ENCODE data around the gene SPANXN4. TPM values are rescaled to one million over a fixed set of nuclear protein-coding genes. Genes with fewer than 3 reads are reported as not detected.

The SPANXN4 gene, protein sequence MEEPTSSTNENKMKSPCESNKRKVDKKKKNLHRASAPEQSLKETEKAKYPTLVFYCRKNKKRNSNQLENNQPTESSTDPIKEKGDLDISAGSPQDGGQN
- polyA plus RNA-seq (2013, experiment 1 of 2) = not detected
- not detected for polyA plus RNA-seq (2013, experiment 2 of 2)

DNA sequence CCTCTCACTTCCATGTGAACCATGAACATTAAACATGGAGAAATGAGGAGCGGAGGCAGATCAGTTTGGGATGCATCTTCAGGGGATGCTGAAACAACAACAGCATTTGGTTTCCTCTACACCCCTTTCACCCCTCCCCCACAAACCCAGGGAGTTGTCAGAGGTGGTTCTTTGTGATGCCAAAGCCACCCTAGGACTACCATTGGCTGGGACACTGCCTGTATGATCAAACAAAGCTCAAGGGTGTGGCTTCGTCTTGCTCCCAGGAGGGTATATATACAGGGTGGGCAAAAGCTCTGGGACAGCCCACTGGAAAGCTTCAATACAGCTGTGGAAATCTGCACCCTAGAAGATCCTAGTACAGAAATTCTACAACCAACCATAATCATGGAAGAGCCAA is at the start of gene SPANXN4:
Gene SPANXN4, plus strand, starts transcription at position 301 of the 400 bp plus-strand sequence. Its CDS starts 87 bp downstream, at position 388.
- H3K4me1 ChIP-seq (ENCODE audit: control insufficient read depth, insufficient read depth, low read length, poor library complexity, severe bottlenecking) = no peaks in the 10 kb centered on the region
- H3K27ac ChIP-seq (ENCODE audit: low read depth, low read length, severe bottlenecking) = no peak within 1 kb of the TSS
- H3K4me3 ChIP-seq (ENCODE audit: extremely low read depth, insufficient read depth, low read length, poor library complexity, severe bottlenecking) = no peak within 1 kb of the TSS
- WGBS, 2 experiments (ENCODE audit: insufficient coverage in 2 of 2) = no CpG with 5 or more reads among the region's 2 CpGs
- H3K36me3 ChIP-seq (ENCODE audit: control insufficient read depth, insufficient read depth, low read length) = no peaks in the 10 kb centered on the region
- H3K9me3 ChIP-seq (ENCODE audit: control insufficient read depth, low read length) = no peaks in the 10 kb centered on the region

DNA sequence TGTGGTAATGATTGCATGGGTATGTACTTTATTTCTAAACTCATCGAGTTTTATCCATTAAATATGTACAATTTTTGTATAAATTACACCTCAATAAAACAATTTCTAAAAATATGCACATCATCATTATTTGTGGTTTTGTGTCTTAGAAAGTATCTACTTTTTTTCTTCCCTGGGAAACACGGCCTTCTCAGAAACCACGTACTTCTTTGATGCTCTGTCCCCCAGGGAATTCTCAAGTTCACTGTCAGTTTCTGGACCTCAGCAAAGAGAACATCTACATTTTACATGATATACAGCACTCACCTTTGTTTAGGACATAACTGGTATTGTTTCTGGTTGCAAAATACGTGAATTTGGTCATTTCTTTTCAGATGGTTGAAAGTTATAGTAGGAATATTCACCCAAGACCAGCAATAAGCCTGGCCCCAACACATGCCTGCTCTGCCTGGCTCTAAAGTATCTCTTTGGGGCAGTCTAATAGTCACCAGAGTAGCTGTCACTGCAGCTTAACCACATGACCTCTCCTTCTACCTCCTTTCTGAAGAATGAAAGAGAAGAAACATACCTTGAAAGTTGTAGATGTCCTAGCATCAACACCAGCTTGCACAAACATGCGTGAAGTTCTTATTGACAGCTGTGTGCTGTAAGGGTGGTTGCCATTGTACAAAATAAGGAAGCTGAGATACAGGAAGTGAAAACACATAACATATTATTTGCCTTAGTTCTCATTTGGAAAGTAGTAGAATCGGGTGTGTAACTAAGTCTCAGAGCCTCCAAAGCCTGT is 48.4 kb upstream of the SPANXN4 start:
- H3K36me3 ChIP-seq (ENCODE audit: control insufficient read depth, insufficient read depth, low read length) = no peaks in the 10 kb centered on the region

DNA sequence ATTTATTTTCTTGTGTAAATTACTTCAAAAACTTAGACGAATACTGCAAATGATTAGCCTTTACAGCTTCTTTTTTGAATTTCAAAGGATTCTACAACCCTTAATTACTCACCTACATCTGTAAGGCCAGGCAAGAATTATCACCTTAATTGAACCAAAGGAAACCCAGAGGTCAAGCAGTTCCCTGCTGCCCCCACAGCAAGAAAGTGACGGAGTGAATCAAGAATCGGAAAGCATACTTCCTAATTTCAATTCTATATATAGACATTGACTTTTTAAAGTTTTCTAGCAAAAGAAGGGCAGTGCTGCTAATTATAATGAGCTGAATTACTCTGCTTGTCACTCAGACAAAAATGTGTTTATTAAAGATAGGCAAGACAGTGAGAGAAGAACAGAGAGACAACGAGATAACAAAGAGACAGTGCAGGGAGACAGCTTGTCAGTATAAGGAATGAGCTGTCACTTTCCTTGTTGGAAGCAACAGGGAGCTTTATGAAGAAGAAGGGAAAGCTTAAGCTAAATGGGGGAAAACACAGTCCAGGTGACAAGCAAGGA is 47.5 kb upstream of the SPANXN4 start:
- Histone ChIP-seq H3K27ac (ENCODE audit: low read depth, low read length, severe bottlenecking) (no peak overlapping the region), H3K4me1 (ENCODE audit: control insufficient read depth, insufficient read depth, low read length, poor library complexity, severe bottlenecking) (no peaks in the 10 kb centered on the region), H3K9me3 (ENCODE audit: control insufficient read depth, low read length) (no peaks in the 10 kb centered on the region), H3K36me3 (ENCODE audit: control insufficient read depth, insufficient read depth, low read length) (no peaks in the 10 kb centered on the region), H3K4me3 (ENCODE audit: extremely low read depth, insufficient read depth, low read length, poor library complexity, severe bottlenecking) (no peak overlapping the region)
- 75 to 100% methylated on average over 1 of the region's 4 CpGs for WGBS, 2 experiments (ENCODE audit: insufficient coverage in 2 of 2)

More for the DNA sequence above, 48.4 kb upstream of the SPANXN4 start:
- 85% methylated on average over 2 of the region's 6 CpGs; no CpG with 5 or more reads in 1 of the 2 experiments for WGBS, 2 experiments (ENCODE audit: insufficient coverage in 2 of 2)
- Histone ChIP-seq H3K9me3 (ENCODE audit: control insufficient read depth, low read length) (no peaks in the 10 kb centered on the region), H3K27ac (ENCODE audit: low read depth, low read length, severe bottlenecking) (no peak overlapping the region), H3K4me1 (ENCODE audit: control insufficient read depth, insufficient read depth, low read length, poor library complexity, severe bottlenecking) (no peaks in the 10 kb centered on the region), H3K4me3 (ENCODE audit: extremely low read depth, insufficient read depth, low read length, poor library complexity, severe bottlenecking) (no peak overlapping the region)

DNA sequence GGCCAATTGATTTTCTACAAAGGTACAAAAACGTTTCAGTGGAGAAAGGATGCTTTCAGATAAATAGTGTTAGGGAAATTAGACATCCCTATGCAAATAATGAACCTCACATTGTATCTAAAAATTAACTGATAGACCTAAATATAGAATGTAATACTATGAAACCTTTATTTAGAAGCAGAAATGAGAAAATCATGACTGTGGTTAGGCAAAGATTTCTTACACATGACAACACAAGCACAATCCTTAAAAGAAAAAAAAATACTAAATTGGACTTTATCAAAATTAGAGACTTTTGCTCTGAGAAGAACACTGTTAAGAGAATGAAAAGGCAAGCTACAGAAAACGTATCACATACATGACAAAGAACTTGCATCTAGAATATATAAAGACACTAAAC is 43.0 kb upstream of the SPANXN4 start:
- no peaks in the 10 kb centered on the region for H3K9me3 ChIP-seq (ENCODE audit: control insufficient read depth, low read length)
- no CpG with 5 or more reads among the region's 2 CpGs for WGBS, 2 experiments (ENCODE audit: insufficient coverage in 2 of 2)
- no peaks in the 10 kb centered on the region for H3K36me3 ChIP-seq (ENCODE audit: control insufficient read depth, insufficient read depth, low read length)
- no peaks in the 10 kb centered on the region for H3K4me1 ChIP-seq (ENCODE audit: control insufficient read depth, insufficient read depth, low read length, poor library complexity, severe bottlenecking)
- H3K4me3 ChIP-seq (ENCODE audit: extremely low read depth, insufficient read depth, low read length, poor library complexity, severe bottlenecking) = no peak overlapping the region
- no peak overlapping the region for H3K27ac ChIP-seq (ENCODE audit: low read depth, low read length, severe bottlenecking)

DNA sequence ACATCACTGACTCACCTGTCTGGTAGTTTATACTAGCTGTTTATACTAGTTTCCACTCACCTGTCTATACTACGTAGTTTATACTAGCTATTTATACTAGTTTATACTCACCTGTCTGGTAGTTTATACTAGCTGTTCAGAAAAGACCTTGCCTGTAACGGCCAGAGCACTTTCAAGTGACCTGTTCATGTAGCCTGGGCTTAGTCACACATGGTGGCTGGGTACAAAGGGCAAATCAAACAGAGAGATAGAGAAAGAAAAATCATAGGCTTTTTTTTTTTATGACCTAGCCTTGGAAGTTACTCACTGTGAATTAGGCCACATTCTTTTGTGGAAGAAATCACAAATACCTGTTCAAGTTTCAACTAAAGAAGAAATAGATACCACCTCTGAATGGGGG is 30.7 kb upstream of the SPANXN4 start:
- Histone ChIP-seq H3K4me1 (ENCODE audit: control insufficient read depth, insufficient read depth, low read length, poor library complexity, severe bottlenecking) (no peaks in the 10 kb centered on the region), H3K36me3 (ENCODE audit: control insufficient read depth, insufficient read depth, low read length) (no peaks in the 10 kb centered on the region), H3K9me3 (ENCODE audit: control insufficient read depth, low read length) (no peaks in the 10 kb centered on the region), H3K27ac (ENCODE audit: low read depth, low read length, severe bottlenecking) (no peak overlapping the region), H3K4me3 (ENCODE audit: extremely low read depth, insufficient read depth, low read length, poor library complexity, severe bottlenecking) (no peak overlapping the region)
- WGBS, 2 experiments (ENCODE audit: insufficient coverage in 2 of 2) = no CpG with 5 or more reads among the region's 2 CpGs

DNA sequence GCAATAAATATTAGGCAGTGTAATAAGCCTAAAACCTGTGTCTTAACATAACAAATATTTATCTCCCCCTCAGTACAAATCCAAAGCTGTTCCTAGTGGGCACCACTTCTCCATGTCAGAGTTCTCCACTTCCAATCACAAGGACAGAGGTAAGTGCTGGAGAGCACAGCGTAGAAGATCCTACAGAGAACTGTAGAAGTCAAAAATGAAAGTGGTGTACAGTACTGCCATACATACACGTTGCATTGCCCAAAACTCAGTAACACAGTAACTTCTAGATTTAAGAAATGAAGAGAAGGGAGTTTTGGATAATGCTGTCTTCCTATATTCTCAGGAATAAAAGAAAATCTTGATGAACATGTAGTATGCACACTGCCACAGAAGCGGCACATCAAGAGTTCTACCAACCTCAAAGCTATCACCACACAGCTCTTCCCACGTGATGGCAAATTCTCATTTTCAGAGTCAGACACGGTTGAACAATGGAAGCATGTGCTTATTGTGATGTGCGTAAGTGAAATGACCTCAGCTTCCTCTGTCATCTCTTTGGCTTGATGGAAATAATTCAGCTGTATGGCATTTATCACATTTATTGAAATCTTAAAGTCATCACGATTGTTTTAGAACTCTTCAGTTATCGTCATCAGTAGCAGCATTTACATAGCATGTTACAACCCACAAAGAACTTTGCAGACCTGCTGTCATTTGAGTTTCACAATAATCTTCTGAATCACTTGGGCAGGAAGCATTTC is 27.1 kb upstream of the SPANXN4 start:
- WGBS, 2 experiments (ENCODE audit: insufficient coverage in 2 of 2) = 100% methylated on average over 1 of the region's 8 CpGs; no CpG with 5 or more reads in 1 of the 2 experiments
- Histone ChIP-seq H3K9me3 (ENCODE audit: control insufficient read depth, low read length) (no peaks in the 10 kb centered on the region), H3K36me3 (ENCODE audit: control insufficient read depth, insufficient read depth, low read length) (no peaks in the 10 kb centered on the region), H3K4me3 (ENCODE audit: extremely low read depth, insufficient read depth, low read length, poor library complexity, severe bottlenecking) (no peak overlapping the region), H3K4me1 (ENCODE audit: control insufficient read depth, insufficient read depth, low read length, poor library complexity, severe bottlenecking) (no peaks in the 10 kb centered on the region), H3K27ac (ENCODE audit: low read depth, low read length, severe bottlenecking) (no peak overlapping the region)

DNA sequence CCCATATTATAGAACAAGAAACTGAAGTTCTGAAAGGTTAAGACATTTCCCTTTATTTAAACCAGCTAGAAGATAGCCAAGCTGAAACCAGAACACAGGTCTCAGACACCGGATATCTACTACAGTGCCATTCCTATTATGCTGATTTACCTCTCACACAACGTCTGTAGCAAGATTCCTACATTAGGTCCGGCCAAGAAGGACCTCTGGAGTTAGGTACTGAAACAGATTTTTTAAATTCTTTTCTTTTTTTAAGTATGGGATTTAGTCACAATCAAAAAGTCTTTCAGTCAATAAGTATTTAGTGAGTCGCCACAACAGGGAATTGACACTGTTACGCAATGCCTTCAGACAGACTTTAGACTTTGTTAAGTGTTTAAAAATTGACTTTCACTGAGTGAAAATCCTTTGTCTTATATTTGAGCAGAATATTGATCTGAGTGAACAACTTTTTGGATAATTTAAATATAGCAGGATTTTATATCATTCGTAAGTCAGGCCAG is 26.5 kb upstream of the SPANXN4 start:
- H3K27ac ChIP-seq (ENCODE audit: low read depth, low read length, severe bottlenecking) = no peak overlapping the region
- H3K4me3 ChIP-seq (ENCODE audit: extremely low read depth, insufficient read depth, low read length, poor library complexity, severe bottlenecking) = no peak overlapping the region
- H3K4me1 ChIP-seq (ENCODE audit: control insufficient read depth, insufficient read depth, low read length, poor library complexity, severe bottlenecking) = no peaks in the 10 kb centered on the region
- no peaks in the 10 kb centered on the region for H3K36me3 ChIP-seq (ENCODE audit: control insufficient read depth, insufficient read depth, low read length)
- no peaks in the 10 kb centered on the region for H3K9me3 ChIP-seq (ENCODE audit: control insufficient read depth, low read length)
- 93 to 100% methylated on average over 1 to 2 of the region's 6 CpGs for WGBS, 2 experiments (ENCODE audit: insufficient coverage in 2 of 2)

DNA sequence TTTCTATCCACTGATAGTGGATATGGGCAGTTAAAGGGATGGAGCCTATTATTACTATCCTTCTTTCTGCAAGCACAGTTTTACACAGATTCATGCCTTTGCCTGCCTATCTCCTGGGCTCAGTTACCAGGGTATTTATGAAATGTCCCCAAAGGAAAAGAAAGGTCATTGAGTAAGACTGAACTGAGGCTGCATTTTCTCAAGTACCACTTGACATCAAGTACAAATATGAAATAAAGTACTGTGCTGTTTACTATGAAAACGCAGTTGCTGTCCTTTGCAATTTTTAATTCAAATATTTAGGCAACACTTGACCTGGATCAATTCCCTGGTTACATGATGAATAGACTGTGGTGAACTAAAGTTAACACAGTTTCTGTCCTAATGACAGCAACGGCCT is 23.5 kb upstream of the SPANXN4 start:
- H3K9me3 ChIP-seq (ENCODE audit: control insufficient read depth, low read length) = no peaks in the 10 kb centered on the region
- H3K27ac ChIP-seq (ENCODE audit: low read depth, low read length, severe bottlenecking) = no peak overlapping the region
- no peak overlapping the region for H3K4me3 ChIP-seq (ENCODE audit: extremely low read depth, insufficient read depth, low read length, poor library complexity, severe bottlenecking)
- WGBS, 2 experiments (ENCODE audit: insufficient coverage in 2 of 2) = no CpG with 5 or more reads among the region's 2 CpGs
- no peaks in the 10 kb centered on the region for H3K4me1 ChIP-seq (ENCODE audit: control insufficient read depth, insufficient read depth, low read length, poor library complexity, severe bottlenecking)
- H3K36me3 ChIP-seq (ENCODE audit: control insufficient read depth, insufficient read depth, low read length) = no peaks in the 10 kb centered on the region

DNA sequence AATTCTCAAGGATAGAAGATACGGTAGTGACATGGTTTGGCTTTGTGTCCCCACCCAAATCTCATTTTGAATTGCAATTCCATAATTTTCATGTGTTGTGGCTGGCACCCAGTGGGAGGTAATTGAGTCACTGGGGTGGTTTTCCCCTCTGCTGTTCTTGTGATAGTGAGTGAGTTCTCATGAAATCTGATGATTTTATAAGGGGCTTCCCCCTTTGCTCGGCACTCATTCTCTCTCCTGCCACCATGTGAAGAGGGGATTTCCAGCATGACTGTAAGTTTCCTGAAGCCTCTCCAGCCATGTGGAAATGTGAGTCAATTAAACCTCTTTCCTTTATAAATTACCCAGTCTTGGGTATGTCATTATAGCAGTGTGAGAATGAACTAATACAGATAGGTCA is 8.5 kb upstream of the SPANXN4 start:
- no CpG with 5 or more reads among the region's 2 CpGs for WGBS, 2 experiments (ENCODE audit: insufficient coverage in 2 of 2)
- Histone ChIP-seq H3K9me3 (ENCODE audit: control insufficient read depth, low read length) (no peaks in the 10 kb centered on the region), H3K4me1 (ENCODE audit: control insufficient read depth, insufficient read depth, low read length, poor library complexity, severe bottlenecking) (no peaks in the 10 kb centered on the region), H3K4me3 (ENCODE audit: extremely low read depth, insufficient read depth, low read length, poor library complexity, severe bottlenecking) (no peak overlapping the region), H3K27ac (ENCODE audit: low read depth, low read length, severe bottlenecking) (no peak overlapping the region), H3K36me3 (ENCODE audit: control insufficient read depth, insufficient read depth, low read length) (no peaks in the 10 kb centered on the region)

DNA sequence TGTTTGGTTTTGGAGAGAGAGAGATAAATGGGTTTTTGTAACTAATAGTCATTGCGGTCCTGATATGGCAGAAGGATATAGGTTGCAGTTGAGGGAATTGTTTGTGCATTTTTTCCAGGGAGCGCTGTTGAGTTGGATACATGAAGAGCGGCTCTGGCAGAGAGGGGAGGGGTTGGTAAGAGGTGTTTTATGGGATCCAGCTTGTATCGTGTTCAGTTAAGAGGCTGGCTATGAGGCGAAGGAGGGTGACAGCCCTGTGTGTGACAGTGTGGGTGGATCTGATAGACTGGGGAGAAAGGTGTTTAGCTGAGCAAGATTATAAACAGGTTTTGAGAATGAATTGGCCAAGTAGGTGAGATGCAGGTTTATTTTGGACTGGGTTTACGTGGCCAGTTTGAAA is 1.5 kb downstream of the SPANXN4 start:
- Histone ChIP-seq H3K27ac (ENCODE audit: low read depth, low read length, severe bottlenecking) (no peak overlapping the region), H3K4me1 (ENCODE audit: control insufficient read depth, insufficient read depth, low read length, poor library complexity, severe bottlenecking) (no peaks in the 10 kb centered on the region), H3K36me3 (ENCODE audit: control insufficient read depth, insufficient read depth, low read length) (no peaks in the 10 kb centered on the region), H3K4me3 (ENCODE audit: extremely low read depth, insufficient read depth, low read length, poor library complexity, severe bottlenecking) (no peak overlapping the region), H3K9me3 (ENCODE audit: control insufficient read depth, low read length) (no peaks in the 10 kb centered on the region)
- 90 to 92% methylated on average over 2 to 3 of the region's 6 CpGs for WGBS, 2 experiments (ENCODE audit: insufficient coverage in 2 of 2)

Data from mesodermal cell (in vitro differentiated cells).